ENCODE data around the gene PNLIPRP2.

The PNLIPRP2 gene

GRCh38 chr10:116621476-116621875 is 723 bp downstream of the PNLIPRP2 start:
- TF ChIP-seq CTCF (IDR thresholded peaks at IDR 0.05; ENCODE audit: insufficient read depth, low read length, poor library complexity, severe bottlenecking) (no peak), EZH2phosphoT487 (conservative IDR thresholded peaks at IDR 0.05; ENCODE audit: low read length) (no peak)
- Histone ChIP-seq H3F3A (ENCODE audit: insufficient read depth) (no peaks in the 10 kb centered on the region), H4K20me1 (ENCODE audit: low read depth, low read length) (no peaks in the 10 kb centered on the region)

GRCh38 chr10:116621934-116622655 is 1.3 kb downstream of the PNLIPRP2 start:
- Histone ChIP-seq H3K27ac (ENCODE audit: low read depth, low read length) (no peak overlapping the region), H3K9ac (ENCODE audit: low read length) (no peak overlapping the region), H4K20me1 (ENCODE audit: low read depth, low read length) (no peaks in the 10 kb centered on the region), H3K4me2 (ENCODE audit: low read depth, low read length, poor library complexity, severe bottlenecking) (no peak overlapping the region), H3K9me3 (ENCODE audit: insufficient read depth, low read length) (no peaks in the 10 kb centered on the region), H3F3A (ENCODE audit: insufficient read depth) (no peaks in the 10 kb centered on the region), H3K9me2 (replicated peaks; ENCODE audit: insufficient read depth, low read length) (no peaks in the 10 kb centered on the region), H3K4me3 (ENCODE audit: insufficient read depth, low read length, poor library complexity, severe bottlenecking) (no peak overlapping the region), H3K79me2 (ENCODE audit: insufficient read depth, low read length) (no peaks in the 10 kb centered on the region), H2AFZ (ENCODE audit: low read depth, low read length, severe bottlenecking) (no peak overlapping the region), H3K27me3 (ENCODE audit: low read length) (no peaks in the 10 kb centered on the region), H3K36me3 (ENCODE audit: low read length) (no peaks in the 10 kb centered on the region)
- TF ChIP-seq EZH2phosphoT487 (conservative IDR thresholded peaks at IDR 0.05; ENCODE audit: low read length) (no peak), CTCF (IDR thresholded peaks at IDR 0.05; ENCODE audit: insufficient read depth, low read length, poor library complexity, severe bottlenecking) (no peak)

More at GRCh38 chr10:116621476-116621875, 723 bp downstream of the PNLIPRP2 start:
- Histone ChIP-seq H3K9ac (ENCODE audit: low read length) (no peak overlapping the region), H3K9me3 (ENCODE audit: insufficient read depth, low read length) (no peaks in the 10 kb centered on the region), H3K36me3 (ENCODE audit: low read length) (no peaks in the 10 kb centered on the region), H3K4me2 (ENCODE audit: low read depth, low read length, poor library complexity, severe bottlenecking) (no peak overlapping the region), H2AFZ (ENCODE audit: low read depth, low read length, severe bottlenecking) (no peak overlapping the region), H3K27ac (ENCODE audit: low read depth, low read length) (no peak overlapping the region), H3K27me3 (ENCODE audit: low read length) (no peaks in the 10 kb centered on the region), H3K79me2 (ENCODE audit: insufficient read depth, low read length) (no peaks in the 10 kb centered on the region), H3K4me3 (ENCODE audit: insufficient read depth, low read length, poor library complexity, severe bottlenecking) (no peak overlapping the region), H3K9me2 (replicated peaks; ENCODE audit: insufficient read depth, low read length) (no peaks in the 10 kb centered on the region)

GRCh38 chr10:116625845-116626244 is 5.1 kb downstream of the PNLIPRP2 start:
- Histone ChIP-seq H3K79me2 (ENCODE audit: insufficient read depth, low read length) (no peaks in the 10 kb centered on the region), H3K4me2 (ENCODE audit: low read depth, low read length, poor library complexity, severe bottlenecking) (no peak overlapping the region), H3K9me2 (replicated peaks; ENCODE audit: insufficient read depth, low read length) (no peaks in the 10 kb centered on the region), H3K4me3 (ENCODE audit: insufficient read depth, low read length, poor library complexity, severe bottlenecking) (no peak overlapping the region), H4K20me1 (ENCODE audit: low read depth, low read length) (no peaks in the 10 kb centered on the region), H2AFZ (ENCODE audit: low read depth, low read length, severe bottlenecking) (no peak overlapping the region), H3K36me3 (ENCODE audit: low read length) (no peaks in the 10 kb centered on the region), H3F3A (ENCODE audit: insufficient read depth) (no peaks in the 10 kb centered on the region), H3K9ac (ENCODE audit: low read length) (no peak overlapping the region), H3K27ac (ENCODE audit: low read depth, low read length) (no peak overlapping the region), H3K27me3 (ENCODE audit: low read length) (no peaks in the 10 kb centered on the region), H3K9me3 (ENCODE audit: insufficient read depth, low read length) (no peaks in the 10 kb centered on the region)
- TF ChIP-seq CTCF (IDR thresholded peaks at IDR 0.05; ENCODE audit: insufficient read depth, low read length, poor library complexity, severe bottlenecking) (no peak), EZH2phosphoT487 (conservative IDR thresholded peaks at IDR 0.05; ENCODE audit: low read length) (no peak)
